Measurements from ENCODE around the gene PTPRM.

DNA sequence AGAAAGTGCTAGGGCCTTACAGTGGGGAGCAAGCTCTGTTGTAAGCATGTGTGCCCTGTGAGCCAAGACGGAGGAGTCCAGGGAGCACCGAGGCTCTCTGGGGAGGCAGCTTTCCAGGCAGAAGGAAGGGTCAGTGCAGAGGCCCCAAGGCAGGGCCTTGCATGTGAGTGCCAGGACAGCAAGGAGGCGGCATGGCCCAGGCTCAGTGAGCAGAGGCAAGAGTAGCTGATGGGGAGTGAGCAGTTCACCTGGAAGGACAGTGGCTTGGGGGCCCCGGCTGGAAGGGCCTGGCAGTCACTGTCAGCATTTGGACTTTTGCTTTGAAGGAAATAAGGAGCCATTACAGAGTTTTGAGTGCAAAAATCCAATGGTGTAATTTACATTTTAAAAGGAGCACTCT lies 818.3 kb downstream of the PTPRM start:
- TF ChIP-seq, protein P1, sequence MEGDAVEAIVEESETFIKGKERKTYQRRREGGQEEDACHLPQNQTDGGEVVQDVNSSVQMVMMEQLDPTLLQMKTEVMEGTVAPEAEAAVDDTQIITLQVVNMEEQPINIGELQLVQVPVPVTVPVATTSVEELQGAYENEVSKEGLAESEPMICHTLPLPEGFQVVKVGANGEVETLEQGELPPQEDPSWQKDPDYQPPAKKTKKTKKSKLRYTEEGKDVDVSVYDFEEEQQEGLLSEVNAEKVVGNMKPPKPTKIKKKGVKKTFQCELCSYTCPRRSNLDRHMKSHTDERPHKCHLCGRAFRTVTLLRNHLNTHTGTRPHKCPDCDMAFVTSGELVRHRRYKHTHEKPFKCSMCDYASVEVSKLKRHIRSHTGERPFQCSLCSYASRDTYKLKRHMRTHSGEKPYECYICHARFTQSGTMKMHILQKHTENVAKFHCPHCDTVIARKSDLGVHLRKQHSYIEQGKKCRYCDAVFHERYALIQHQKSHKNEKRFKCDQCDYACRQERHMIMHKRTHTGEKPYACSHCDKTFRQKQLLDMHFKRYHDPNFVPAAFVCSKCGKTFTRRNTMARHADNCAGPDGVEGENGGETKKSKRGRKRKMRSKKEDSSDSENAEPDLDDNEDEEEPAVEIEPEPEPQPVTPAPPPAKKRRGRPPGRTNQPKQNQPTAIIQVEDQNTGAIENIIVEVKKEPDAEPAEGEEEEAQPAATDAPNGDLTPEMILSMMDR (IDR thresholded peaks at IDR 0.05; ENCODE audit: low read depth, low read length), result no peak
- no peak for TF ChIP-seq POLR2A (IDR thresholded peaks at IDR 0.05; ENCODE audit: extremely low read depth, insufficient read length)
- TF ChIP-seq MYC (IDR thresholded peaks at IDR 0.05; ENCODE audit: low read depth, low read length), result no peak
